DMS79 treated with DMSO at 0.1 percent for 48 hours (cell line): Measurements from ENCODE around the gene SHH.
"Not testable (repeated sequence)": the region's sequence is repeated elsewhere in the genome, so short reads cannot be mapped to it uniquely, and the experiment has no call there.

ENCODE experiments used
- DNase-seq: peaks from one replicate; lab custom pipeline; 2025; lab: John Stamatoyannopoulos, UW

SHH gene

GRCh38 chr7:155819186-155819585 lies 6.9 kb upstream of the SHH start:
- DNase-seq, result no peak

DNA sequence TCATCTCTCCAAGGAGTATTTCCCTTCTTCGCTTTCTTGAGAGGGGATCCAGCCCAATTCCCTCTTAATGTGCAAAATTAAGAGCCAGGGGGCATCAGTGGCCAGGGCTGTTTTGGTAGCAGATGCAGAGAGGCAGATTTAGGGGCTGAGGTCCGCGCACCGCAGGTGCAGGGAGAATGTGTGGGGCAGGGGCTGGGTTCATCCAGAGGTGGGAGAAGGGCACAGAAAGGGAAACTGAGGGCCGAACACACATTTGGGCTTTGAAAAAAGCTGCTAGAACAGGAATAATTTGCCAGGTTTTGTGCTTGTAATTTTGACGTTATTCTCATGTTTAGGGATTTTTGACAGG lies 6.5 kb upstream of the SHH start:
- DNase-seq, result no peak

GRCh38 chr7:155818154-155818819 lies 6.0 kb upstream of the SHH start:
- DNase-seq, result no peak

- not testable (repeated sequence) for DNase-seq
Observed at GRCh38 chr7:155817515-155817914, 5.3 kb upstream of the SHH start.

DNA sequence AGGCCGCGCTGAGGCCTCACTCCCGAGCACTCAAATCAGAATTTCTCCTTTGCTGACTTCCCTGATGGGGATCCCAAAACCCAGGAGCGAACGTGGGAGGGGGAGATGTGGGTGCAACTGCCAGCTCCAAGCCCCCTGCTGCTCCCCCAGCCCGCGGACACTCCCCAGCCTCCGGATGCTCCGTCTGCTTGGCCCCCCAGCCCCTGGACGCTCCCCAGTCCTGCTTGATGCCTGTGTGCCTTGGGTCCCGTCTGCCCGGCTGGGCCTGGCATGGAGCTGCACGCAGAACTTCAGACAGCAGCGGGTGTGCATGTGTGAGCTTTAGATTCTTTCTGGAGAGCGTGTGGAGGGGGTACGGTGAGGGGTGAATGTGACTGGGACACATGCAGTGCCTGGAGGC lies 4.7 kb upstream of the SHH start:
- no peak for DNase-seq

- DNase-seq, result no peak
Observed at GRCh38 chr7:155816192-155816508, 3.9 kb upstream of the SHH start.

- DNase-seq, result peak; percentile 10
Observed at GRCh38 chr7:155815332-155816191, 3.3 kb upstream of the SHH start.

DNA sequence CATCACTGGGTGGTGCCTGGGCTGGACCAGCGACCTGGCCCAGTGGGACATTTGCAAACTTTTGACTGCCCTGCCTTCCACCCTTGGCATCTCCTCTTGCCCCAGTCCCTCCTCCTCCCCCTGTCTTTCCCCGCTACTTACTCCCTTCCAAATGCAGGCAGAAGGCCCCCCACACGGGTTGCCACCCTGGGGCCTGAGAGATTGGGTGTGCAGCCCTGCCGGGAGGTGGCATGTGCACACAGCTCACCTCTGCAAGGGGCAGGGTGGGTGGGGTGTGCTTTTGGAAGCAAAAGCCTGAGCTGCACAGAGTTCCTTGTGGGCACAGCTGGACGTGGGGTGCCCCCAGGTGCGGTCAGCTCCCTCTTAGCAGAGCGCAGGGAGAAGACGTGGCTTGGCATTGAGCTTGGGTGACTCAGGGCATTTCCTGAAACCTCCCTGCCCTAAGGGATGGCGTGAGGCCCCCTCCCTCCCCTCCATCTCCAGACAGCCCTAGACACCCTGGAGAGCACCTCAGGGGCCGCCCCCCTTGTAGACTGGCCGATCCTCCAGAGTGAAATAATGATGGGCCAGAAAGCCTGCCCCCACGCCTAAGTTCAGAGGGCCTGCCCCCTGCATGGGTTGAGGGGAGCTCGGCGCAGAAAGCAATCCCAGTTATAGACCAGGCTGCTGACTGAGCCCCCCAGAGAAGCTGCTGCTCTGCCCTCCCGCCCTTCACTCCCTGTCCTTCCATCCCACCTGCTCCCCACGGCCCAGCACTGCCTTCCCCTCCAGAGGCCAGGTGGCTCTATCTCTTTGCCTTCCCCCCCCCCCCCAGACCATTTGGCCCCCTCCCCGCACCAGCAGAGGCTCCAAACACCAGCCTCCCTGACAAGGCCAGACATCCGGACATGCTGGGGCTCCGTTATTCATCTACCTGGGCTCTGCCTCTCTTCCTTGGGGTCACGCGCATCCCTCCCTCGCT lies 2.3 kb upstream of the SHH start:
- no peak for DNase-seq

DNA sequence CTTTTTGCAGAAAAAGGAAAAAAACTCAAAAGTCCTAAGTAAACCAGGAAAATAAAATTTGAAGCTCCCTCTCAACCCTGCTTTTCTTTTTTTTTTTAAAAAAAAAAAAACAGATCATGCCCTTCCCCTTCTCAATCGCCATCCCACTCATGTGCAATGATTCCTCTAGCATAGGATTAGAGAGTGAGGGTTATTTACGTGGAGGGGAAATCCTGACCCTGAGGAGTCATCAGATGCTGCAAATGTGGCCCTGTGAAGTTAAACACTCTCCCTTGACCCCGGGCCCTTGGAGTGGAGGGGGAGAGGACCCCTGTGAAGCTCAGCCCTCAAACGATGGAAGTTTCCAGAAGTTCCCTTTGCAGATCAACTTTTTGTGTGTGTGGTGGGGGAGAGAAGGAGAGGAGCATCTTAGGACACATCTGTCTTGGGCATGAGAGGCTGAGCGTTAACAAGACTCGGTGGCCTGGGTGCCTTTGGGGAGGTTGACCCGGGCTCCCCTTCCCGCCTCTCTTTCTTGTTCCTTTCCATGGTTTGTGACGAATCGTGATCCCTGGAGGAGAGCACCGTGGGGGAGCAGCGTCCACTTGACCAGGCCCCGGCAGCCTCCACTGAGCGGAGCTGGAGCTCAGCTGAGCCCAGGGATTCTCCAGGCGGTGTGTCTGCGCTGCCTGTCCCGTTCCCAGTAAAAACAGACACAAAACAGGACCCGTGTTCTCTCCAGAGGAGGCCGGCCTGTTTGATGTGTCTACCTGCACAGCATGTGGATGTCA lies 1.5 kb upstream of the SHH start:
- DNase-seq, result no peak

GRCh38 chr7:155813125-155813524 lies 862 bp upstream of the SHH start:
- no peak for DNase-seq

GRCh38 chr7:155811560-155811894 lies 736 bp downstream of the SHH start:
- no peak for DNase-seq

- DNase-seq, result no peak
Observed at GRCh38 chr7:155810770-155811559, 1.3 kb downstream of the SHH start.

- DNase-seq, result peak; percentile 36
Observed at GRCh38 chr7:155809947-155810769, 2.1 kb downstream of the SHH start.

- no peak for DNase-seq
Observed at GRCh38 chr7:155809332-155809946, 2.8 kb downstream of the SHH start.

GRCh38 chr7:155808549-155809331 lies 3.5 kb downstream of the SHH start:
- peak; percentile 16 for DNase-seq

- DNase-seq, result no peak
Observed at GRCh38 chr7:155807789-155808548, 4.3 kb downstream of the SHH start.

GRCh38 chr7:155807065-155807671 lies 5.1 kb downstream of the SHH start:
- DNase-seq, result no peak
